Colon (tissue), 2 donors: ENCODE data around the gene CABCOCO1.
"Not testable (repeated sequence)": the region's sequence is repeated elsewhere in the genome, so short reads cannot be mapped to it uniquely, and the experiment has no call there.

Source experiments
- FAIRE-seq: peaks from 2 replicates; lab custom pipeline; 2012; peaks lifted over from hg19 to GRCh38; lab: Jason Lieb, UNC
- donor health status: control.
- donor health status: control.

Gene CABCOCO1

DNA sequence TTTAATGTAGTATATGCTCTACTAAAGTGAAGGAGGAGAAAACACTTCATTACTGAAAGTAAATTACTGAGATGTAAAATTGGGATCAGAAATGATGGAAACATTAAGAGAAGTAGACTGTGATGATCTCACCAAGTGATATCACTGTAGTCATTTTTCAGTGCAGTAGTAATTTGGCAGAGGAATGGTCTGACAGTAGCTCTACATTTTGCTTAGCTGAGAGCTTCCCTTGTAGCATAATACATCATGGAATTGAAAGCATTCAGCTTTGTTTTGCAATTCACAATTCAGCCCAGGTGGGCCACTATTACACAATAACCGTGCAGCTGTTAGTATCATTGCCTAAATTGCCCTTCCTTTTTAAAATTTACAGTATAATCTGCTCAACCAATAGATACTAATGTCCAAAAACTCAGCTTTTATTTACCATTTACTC, 19.4 kb upstream of the CABCOCO1 start:
- no peak for FAIRE-seq

DNA sequence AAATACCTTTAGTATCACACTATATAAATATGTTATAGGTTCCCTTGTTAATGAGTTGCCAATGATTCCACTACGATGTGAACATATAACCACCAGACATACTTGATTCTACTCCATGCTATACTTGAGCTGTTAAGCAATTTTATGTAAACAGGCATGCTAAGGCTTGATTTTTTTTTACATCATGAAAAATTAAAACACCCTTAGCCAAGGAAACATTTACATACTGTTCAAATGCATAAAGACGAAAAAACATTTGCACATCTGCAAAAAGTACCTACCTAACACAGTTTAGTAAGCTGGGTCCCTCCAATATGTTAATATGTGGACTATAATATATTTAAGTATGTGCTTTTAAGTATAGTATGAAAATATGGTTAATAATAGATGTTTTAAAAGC, 9.0 kb upstream of the CABCOCO1 start:
- FAIRE-seq = no peak

DNA sequence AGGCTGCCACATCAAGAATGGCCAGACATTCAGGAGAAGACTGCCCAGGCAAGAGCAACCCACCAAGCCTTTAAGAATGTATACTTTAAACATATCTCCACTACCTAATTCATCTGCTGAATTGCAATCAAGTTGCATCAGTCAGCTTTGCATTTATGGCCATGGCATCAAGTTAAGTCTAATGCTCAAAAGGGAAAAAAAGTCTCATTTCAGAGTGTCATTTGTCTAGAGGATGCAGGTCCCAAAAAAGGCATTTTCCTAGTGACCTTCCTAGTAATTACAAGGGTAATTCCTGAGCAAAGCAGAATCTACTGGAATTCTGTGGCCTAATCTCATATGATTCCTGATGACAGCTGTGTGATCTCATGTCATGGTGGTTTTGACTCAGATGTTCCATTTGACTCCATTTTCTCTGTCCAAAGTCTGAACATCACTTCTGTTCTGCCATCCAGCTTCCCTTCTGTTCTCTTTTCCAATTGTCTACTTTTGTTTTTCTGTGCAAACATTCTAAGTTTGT, 7.3 kb upstream of the CABCOCO1 start:
- no peak for FAIRE-seq

DNA sequence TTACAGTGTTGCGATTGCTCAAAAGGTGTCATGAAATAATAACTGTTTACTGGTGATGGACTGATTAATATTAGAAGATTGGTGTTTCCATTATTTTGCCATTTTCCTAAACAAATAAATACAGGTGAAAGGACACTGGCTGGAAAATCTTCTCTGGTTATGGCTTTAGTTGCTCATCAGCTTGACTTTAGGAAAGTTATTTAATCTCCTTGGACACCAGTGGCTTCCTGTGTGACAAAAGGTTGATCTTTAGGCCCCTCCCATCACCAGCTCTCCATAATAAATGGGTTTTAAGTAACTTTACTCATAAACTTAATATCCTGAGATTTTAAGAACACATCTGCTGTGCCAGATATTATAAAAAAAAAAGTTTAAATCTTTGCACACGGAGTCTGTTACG, 737 bp downstream of the CABCOCO1 start:
- FAIRE-seq = no peak

DNA sequence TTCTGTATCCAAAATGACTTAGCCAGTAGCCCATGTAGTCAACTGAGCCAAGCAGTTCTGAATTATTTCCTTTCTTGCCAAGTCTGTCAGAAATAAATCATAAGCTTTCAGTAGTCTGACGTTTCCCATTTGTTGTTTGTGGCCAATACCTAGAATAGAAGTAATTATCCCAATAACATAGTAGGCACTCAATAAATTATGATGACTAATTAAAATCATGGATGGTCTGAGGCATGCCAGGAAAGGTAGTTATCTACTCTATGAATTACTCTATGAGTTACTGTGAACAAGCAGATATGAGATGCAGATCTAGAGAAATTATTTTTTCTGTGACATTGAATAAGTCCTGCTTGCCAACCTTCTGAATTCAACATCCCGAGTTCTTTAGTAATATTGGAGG, 2.3 kb downstream of the CABCOCO1 start:
- FAIRE-seq = no peak

DNA sequence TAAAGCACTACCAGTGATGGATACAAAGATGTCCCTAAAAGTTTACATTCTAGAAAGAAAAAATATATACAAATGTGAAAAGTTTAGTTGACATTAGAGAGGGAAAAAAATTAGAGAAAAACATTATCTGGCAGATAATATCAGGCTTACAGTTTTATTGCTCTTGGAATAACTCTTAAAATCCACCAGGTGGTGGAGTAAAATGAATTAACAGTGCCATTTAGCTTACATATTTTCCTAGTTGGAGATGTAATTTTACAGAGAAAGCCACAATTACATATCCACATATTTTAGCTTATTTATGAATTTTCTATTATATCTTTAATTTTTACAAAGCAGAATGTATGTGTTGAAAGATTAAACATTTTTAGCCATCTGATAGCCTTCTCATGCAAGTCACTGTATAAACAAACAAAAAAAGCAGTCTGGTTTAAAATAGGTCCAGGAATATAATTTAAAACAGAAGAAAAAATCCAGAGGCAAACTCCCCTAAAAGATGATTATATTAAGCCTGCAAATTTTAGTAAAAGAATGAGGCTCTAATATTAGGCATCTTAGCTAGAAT, 6.5 kb downstream of the CABCOCO1 start:
- FAIRE-seq = peak; percentile 45

DNA sequence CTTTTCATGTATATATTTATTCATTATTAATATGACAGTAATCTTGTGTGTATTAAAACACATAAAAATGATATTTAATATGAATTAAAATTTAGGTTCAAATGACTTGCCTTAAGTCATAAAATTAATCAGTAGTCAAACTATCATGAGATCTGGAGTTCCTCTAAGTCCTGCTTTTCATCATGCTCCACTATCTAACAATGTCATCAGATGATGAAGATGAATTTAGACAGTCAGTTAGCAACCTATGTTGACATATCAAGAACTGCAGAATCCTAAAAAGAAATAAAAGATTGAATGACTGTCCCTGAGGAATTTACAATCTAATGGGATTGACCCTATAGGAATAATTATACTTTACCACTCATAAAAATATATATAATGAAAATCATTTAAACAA, 7.1 kb downstream of the CABCOCO1 start:
- FAIRE-seq = peak; percentile 14

DNA sequence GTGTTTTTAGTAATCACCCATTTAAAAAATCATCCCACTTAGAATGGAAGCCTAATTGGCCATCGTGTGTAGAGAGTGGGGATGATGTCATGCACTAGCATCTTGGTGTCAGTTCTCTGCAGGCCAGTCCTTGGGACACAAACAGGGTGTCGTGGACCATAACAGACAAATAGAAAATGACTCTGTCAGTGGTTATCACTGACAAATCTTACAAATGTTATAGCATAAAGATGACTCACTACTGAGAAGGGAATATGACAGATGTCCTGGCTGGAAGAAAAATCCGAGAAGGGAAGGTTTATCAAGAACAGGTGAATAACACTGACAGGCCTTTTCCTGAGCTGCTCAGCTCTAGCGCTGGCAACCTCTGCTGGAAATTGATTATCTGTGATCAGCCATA, 10.6 kb downstream of the CABCOCO1 start:
- FAIRE-seq = no peak

DNA sequence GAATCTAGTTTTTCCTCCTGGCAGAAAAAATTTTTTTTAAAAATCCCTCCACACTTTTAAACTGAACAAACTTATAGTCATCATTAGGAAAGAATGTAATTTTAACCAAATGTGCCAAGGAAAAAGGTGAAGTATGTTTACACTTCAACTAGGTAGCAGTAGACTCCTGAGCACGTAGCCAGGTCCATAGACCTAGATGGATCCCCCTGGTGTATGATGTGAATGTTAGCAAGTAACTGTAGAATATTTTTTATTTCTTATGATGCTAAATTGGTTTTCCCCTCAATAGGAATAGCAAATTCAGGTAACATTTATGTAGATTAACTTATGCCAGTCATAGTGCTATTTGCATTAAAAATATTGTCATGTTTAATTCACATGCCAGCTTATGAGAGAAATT, 19.6 kb downstream of the CABCOCO1 start:
- no peak for FAIRE-seq

DNA sequence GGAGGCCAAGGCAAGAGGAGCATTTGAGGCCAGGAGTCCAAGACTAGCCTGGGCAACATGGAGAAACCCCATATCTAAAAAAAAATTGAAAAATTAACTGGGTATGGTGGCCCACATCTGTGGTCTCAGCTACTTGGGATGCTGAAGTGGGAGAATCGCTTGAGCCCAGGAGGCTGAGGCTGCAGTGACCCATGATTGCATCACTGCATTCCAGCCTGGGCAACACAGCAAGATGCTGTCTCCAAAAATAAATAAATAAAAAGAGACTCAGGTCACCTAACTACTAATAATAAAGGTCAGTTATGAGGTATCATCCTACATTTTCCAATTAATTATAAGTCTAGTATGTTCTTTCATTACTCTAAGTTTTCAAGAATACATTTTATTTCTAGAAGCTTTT, 20.6 kb downstream of the CABCOCO1 start:
- no peak for FAIRE-seq

DNA sequence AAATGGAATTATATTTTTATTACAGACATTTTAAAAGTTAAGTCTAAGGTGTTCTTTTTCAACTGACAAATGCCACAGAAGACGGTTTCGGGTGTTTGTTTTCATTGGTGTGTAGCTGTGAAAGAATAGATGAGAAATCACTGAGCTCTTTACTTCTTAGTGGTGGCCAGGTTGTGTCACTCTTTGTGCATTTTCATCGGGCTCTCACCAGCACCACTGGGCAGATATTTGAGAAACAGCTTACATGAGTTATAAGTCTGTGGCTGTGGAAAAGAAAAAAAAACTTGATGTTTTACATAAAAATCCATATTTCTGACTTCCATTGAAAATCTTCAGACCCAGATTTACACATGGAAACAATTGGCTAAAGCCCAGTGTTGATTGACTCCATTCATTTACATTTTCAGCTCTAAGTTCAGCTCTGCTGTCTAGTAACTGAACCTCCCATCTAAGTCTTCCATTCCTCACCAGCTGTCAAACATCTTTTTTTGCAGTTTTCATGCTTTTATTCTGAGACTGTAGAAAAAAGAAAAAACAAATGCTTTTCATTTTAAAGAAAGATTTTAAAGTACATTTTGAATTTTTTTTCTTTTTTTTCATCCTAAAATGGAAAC, 22.3 kb downstream of the CABCOCO1 start:
- no peak for FAIRE-seq

DNA sequence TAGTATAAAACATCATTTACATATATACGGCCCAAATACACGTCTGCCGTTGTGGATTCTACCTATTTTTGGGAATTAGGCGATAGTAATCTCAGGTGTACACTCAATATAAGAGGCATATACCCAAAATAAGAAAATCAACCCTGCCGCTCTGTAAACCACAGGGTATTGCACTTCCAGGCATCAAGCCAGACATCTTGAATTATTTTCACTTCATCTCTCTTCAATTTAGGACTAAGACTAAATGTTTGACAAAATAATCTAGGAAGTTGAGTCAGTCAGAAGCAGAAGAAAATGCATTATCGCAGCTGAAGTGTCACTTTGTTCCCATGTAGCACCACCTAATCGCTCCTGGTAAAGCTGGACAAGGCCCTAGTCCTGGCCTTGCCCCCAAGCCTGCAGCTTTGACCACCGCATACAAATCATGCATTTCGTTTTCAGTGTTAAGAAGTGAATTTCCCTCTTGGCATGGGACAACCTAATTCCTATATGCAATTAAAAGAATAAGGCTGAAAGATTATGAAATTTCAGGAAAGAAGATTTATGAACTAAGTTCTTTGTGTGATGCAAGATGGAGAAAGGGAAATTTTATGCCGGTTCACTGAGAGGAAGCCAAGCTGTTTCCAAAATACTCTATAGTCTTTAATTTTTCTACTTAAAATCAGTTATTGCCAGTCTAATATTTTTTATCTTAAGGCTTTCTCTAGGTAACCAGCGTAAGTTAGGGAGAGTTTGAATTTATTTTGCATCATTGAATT, 26.0 kb downstream of the CABCOCO1 start:
- FAIRE-seq = no peak

DNA sequence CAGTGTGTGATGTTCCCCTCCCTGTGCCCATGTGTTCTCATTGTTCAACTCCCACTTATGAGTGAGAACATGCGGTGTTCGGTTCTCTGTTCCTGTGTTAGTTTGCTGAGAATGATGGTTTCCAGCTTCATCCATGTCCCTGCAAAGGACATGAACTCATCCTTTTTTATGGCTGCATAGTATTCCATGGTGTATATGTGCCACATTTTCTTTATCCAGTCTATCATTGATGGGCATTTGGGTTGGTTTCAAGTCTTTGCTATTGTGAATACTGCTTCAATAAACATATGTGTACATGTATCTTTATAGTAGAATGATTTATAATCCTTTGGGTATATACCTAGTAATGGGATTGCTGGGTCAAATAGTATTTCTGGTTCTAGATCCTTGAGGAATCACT, 28.9 kb downstream of the CABCOCO1 start:
- not testable (repeated sequence) for FAIRE-seq

DNA sequence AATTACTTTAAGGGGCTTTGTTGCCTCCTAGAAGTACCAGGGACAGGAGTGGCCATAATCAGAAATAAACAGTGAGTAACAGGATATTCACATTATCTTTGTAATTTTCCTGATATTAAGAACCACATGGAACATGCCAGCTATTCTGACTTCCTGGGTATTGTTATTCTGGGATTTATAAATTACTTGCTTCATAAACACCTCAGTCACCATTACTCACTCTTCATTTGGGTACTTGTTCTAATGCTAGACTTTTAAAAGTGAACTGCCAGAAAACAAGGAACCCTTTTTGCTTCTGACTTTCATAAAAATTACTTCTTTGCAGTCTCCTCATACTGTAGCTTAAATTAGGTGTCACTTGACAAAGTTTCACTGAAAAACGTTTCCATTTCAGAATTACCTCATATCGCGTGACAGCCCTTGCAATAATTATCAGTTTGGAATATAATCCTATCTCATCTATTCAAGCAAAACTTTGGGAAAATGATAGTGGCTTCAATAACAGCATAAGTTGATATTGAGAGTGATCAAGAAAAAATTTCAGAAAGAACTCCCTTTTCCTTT, 29.8 kb downstream of the CABCOCO1 start:
- FAIRE-seq = no peak

DNA sequence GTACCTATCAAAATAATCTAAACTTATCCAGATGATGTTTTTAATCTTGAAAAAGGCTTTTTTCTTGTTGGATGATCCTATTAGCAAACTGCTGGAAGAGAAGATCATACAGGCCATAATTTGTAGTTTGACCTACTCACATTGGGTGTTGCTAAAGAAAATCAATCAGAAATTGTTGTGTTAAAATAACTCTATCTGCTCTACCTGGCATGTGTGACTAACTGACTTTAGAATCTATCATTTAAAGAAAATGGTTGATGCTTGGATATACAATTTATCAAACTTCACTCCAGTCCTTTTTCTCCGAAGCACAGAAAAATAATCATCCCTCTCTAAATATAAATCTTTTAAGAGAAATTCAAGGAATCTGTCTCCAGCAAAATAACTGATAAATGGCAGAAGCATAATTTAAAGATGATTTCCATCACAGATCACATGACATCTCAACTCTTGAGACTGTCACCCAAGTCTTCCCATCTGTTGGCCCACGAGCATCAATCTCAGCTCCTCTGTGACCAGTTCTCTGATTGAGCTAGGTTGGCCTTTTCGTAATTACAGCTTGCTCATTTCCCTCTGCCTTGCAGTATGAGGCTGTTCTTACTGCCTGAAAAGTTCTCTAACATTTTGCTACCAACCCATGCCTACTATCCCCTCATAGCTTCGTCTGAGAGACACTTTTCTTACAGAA, 36.4 kb downstream of the CABCOCO1 start:
- no peak for FAIRE-seq

DNA sequence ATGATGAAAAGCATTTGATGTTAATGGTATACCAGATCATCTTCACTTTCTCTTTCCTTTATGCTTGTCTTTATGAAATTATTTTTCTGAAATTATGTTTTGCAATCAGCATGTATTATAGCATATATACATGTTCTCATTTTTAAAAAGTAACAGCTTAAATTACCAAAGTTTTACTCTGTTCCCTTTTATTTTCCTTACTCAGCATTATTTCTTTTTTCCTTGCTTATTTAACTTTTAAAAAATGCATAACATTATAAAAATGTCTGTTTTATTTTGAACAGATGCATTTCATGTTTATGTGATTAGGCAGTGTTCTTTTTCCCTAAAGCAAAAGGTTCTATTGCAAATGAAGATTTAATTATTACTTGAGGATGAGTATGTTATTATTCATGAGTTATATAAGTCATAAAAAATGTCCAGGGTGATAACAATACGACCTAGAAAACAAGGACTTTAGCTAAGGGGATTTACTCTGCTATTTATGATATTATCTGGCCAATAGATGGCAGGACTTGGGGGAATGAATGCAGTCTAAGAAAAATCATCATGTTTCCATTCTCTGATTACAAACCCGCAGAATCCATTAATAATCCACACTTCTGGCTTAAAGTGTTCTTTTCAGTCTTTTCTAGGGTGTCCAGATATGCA, 38.5 kb downstream of the CABCOCO1 start:
- no peak for FAIRE-seq

DNA sequence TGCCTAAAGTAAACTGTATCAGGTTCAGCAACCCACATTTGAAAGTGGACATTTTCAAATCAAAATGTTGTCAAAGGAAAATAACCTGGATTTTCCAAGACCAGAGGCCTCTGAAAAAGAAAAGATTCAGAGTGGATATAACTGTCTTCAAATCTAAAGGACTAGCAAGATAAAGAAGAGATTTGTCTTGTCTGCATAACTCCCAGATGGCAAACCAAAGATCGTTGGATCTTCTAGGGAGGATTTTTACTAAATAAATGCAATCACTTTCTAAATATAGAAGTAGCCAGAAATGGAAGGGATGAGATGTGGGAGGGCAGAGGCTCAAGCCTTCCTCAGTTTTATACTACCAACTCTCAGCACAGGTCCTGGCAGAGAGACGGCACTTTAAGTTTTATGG, 39.0 kb downstream of the CABCOCO1 start:
- no peak for FAIRE-seq

DNA sequence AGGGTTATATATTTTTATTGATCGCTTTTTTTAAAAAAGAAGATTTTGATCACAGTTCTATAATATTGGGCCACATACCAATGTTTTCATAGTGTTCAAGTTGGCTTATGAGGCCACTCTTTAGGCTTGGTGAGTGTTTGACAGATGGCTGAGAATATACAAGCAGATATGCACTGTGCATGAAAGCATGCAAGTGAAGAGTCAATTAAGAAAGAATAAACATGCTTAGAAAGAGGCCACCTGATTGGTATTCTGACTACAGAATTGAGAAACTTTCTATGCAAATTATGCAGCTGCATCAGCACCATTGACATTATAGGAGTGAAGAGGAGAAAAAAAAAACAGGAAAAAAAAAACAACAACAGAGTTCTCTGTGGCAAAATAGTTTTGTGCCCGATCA, 39.9 kb downstream of the CABCOCO1 start:
- FAIRE-seq = no peak

DNA sequence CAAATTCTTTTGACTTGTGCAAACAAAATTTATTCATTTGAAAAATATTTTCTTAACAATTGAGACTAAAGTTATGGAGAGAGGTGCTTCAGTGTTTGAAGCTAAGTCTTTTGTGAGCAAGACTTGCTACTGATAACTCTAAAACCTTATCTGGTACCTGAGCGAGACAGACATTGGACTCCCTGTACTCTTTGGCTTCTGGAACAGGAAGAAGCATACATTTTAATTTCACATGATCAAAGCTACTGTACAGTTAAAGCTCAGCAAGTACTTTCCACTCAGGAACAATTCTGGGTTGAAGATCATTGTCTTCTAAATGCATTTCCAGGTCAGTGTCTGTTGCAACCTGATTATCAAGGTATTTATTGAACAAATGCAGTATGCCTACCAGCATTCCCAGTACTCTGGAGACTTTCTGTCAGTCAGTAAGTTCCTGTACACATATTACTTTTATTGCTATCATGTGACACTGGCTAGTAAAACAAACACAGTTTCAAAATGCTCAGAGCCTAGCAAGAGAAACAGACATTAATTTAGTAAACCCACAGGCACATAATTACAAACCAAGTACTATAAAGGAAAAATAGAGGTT, 42.4 kb downstream of the CABCOCO1 start:
- no peak for FAIRE-seq

DNA sequence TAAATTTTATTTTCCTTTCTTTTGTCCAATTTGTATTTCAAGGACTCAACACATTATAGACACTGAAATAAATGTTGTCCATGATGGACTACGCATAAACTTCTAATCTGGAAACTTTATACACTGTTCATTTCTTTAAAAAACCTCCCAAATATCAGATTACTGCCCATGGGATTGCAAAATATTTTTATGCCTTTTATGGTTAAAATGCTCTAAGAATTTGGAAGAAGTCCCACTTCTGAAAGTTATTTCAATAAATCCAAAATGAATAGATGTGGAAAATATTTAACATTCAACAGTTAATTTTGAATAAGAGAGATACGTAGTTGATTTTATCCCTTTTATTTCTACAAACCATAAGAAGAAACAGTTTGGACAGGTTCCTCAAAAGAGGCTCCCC, 46.1 kb downstream of the CABCOCO1 start:
- FAIRE-seq = no peak

DNA sequence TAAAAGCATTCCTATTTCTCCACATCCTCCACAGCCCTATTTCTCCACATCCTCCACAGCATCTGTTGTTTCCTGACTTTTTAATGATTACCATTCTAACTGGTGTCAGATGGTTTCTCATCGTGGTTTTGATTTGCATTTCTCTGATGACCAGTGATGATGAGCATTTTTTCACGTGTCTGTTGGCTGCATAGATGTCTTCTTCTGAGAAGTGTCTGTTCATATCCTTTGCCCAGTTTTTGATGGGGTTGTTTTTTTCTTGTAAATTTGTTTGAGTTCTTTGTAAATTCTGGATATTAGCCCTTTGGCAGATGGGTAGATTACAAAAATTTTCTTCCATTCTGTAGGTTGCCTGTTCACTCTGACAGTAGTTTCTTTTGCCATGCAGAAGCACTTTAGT, 49.4 kb downstream of the CABCOCO1 start:
- not testable (repeated sequence) for FAIRE-seq

DNA sequence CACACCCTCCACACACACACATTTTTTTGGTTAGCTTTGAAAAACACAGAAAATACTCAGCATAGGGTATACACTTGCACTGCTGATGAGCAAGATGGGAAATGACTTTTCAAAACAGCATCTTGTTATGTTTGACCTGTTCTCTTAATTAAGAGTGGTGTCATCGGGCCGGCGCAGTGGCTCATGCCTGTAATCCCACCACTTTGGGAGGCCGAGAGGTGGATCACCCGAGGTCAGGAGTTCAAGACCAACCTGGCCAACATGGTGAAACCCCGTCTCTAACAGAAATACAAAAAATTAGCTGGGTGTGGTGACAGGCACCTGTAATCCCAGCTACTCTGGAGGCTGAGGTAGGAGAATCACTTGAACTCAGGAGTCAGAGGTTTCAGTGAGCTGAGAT, 56.7 kb downstream of the CABCOCO1 start:
- FAIRE-seq = not testable (repeated sequence)
